Endothelial cell of umbilical vein (primary cell): ENCODE results near the gene ACER2. TPM values are rescaled to one million over a fixed set of nuclear protein-coding genes. Genes with fewer than 3 reads are reported as not detected.

ENCODE experiments used
- BruUV-seq: library from RNA; stranded (reverse); fragments of 400-500 nt; replicated peaks from 2 replicates; lab custom pipeline; 2021; lab: Mats Ljungman, UMichigan
- CTCF ChIA-PET: fragments of 300-600, 350-600 bp; sonication (Branson Sonifier 250); formaldehyde crosslinking; loops from one replicate; lab custom pipeline; 2021; ENCODE audit warnings: antibody characterized with exemption, inconsistent platforms; lab: Charles Lee
- POLR2A ChIA-PET: fragments of 300-600, 350-600 bp; sonication (Branson Sonifier 250); formaldehyde crosslinking; loops from one replicate; lab custom pipeline; 2021; ENCODE audit warnings: antibody characterized with exemption, inconsistent platforms; lab: Charles Lee
- DNase-seq: peaks from one replicate; pipeline ENCODE4 v3.0.0-alpha.2; 2011; ENCODE audit warnings: low read depth, low spot score
- FAIRE-seq: peaks from 2 replicates; lab custom pipeline; 2011; peaks lifted over from hg19 to GRCh38; lab: Jason Lieb, UNC
- H2AFZ ChIP-seq: 2 replicates; pipeline ENCODE4 v1.6.0; 2012; ENCODE audit warnings: low read depth, low read length, control low read depth, inconsistent platforms
- H3K27ac ChIP-seq: 2 replicates; pipeline ENCODE4 v1.5.1; 2011; ENCODE audit warnings: low read depth, mild to moderate bottlenecking, control low read depth, low read length, moderate library complexity; ENCODE audit not compliant: insufficient read depth
- H3K27me3 ChIP-seq, 2 experiments: 2 replicates each; pipeline versions ENCODE4 v1.6.0 to v1.6.1; 2011; ENCODE audit warnings: low read length in 2 of 2, mixed read lengths in 1 of 2; ENCODE audit not compliant: control insufficient read depth in 2 of 2, insufficient read depth in 2 of 2
- H3K36me3 ChIP-seq, 2 experiments: 2 replicates in 1 of 2; 3 replicates in 1 of 2; pipeline ENCODE4 v1.5.1; 2011; ENCODE audit warnings: low read length in 2 of 2, mild to moderate bottlenecking in 1 of 2, moderate library complexity in 1 of 2; ENCODE audit not compliant: control insufficient read depth in 2 of 2, insufficient read depth in 2 of 2; ENCODE audit errors: extremely low read depth in 1 of 2
- H3K4me1 ChIP-seq: 3 replicates; pipeline ENCODE4 v1.5.1; 2011; ENCODE audit warnings: mild to moderate bottlenecking, low read length; ENCODE audit not compliant: control insufficient read depth, insufficient read depth; ENCODE audit errors: extremely low read depth
- H3K4me2 ChIP-seq: 2 replicates; pipeline ENCODE4 v1.6.1; 2011; ENCODE audit warnings: low read length, control low read depth, mixed read lengths; ENCODE audit not compliant: insufficient read depth
- H3K4me3 ChIP-seq, 3 experiments: fragments of 200-600 bp in 1 of 3; sonication (generic), shearing (Covaris generic) in 1 of 3; replicated peaks in 1 of 3; 2 replicates each; pipeline ENCODE4 v1.5.1; 2011 to 2016; ENCODE audit warnings: control low read depth in 3 of 3, low read length in 3 of 3, mild to moderate bottlenecking in 2 of 3, inconsistent platforms in 1 of 3, low read depth in 1 of 3, moderate library complexity in 1 of 3; ENCODE audit not compliant: insufficient read depth in 1 of 3
- H3K79me2 ChIP-seq: 2 replicates; pipeline ENCODE4 v1.6.0; 2012; ENCODE audit warnings: low read length, inconsistent platforms; ENCODE audit not compliant: control insufficient read depth, insufficient read depth
- H3K9ac ChIP-seq: replicated peaks from 2 replicates; pipeline ENCODE3; 2011; ENCODE audit warnings: low read length, control low read depth; ENCODE audit not compliant: insufficient read depth; ENCODE audit errors: extremely low read depth
- H3K9me1 ChIP-seq: replicated peaks from 3 replicates; pipeline ENCODE4 v1.6.0; 2011; ENCODE audit warnings: mild to moderate bottlenecking, low read length; ENCODE audit not compliant: control insufficient read depth, insufficient read depth; ENCODE audit errors: extremely low read depth
- H3K9me3 ChIP-seq: replicated peaks from 2 replicates; pipeline ENCODE4 v1.5.1; 2012; ENCODE audit warnings: low read length, inconsistent platforms; ENCODE audit not compliant: control insufficient read depth, insufficient read depth
- H4K20me1 ChIP-seq: replicated peaks from 2 replicates; pipeline ENCODE3; 2011; ENCODE audit warnings: mild to moderate bottlenecking, low read length; ENCODE audit not compliant: control insufficient read depth, insufficient read depth; ENCODE audit errors: extremely low read depth
- EZH2 ChIP-seq: IDR thresholded peaks from 2 replicates; pipeline ENCODE4 v1.6.1; 2012; ENCODE audit warnings: borderline replicate concordance, low read depth, mild to moderate bottlenecking, moderate library complexity, low read length, inconsistent platforms; ENCODE audit not compliant: severe bottlenecking
- FOS ChIP-seq: IDR thresholded peaks from 2 replicates; pipeline ENCODE4 v1.6.1; 2011; ENCODE audit warnings: mild to moderate bottlenecking, low read length, moderate library complexity, borderline replicate concordance; ENCODE audit not compliant: insufficient read depth
- GATA2 ChIP-seq: IDR thresholded peaks from 2 replicates; pipeline ENCODE4 v1.7.0; 2011; ENCODE audit warnings: low read depth, mild to moderate bottlenecking, moderate library complexity, mixed read lengths, low read length; ENCODE audit not compliant: insufficient read length, insufficient read depth
- JUN ChIP-seq: IDR thresholded peaks from 2 replicates; pipeline ENCODE4 v1.6.1; 2011; ENCODE audit warnings: borderline replicate concordance, low read depth; ENCODE audit not compliant: insufficient read length, insufficient read depth
- MAX ChIP-seq: IDR thresholded peaks from 2 replicates; pipeline ENCODE4 v1.6.1; 2011; ENCODE audit not compliant: insufficient read depth, insufficient read length
- MYC ChIP-seq: IDR thresholded peaks from one replicate; pipeline ENCODE4 v1.6.1; 2011; ENCODE audit warnings: mild to moderate bottlenecking, low read depth, low read length
- POLR2A ChIP-seq: IDR thresholded peaks from 2 replicates; pipeline ENCODE4 v1.6.1; 2012; ENCODE audit warnings: low read depth, mild to moderate bottlenecking, control low read depth, low read length
- POLR2AphosphoS5 ChIP-seq: IDR thresholded peaks from 2 replicates; pipeline ENCODE4 v1.6.1; 2012; ENCODE audit warnings: low read depth, mild to moderate bottlenecking, control low read depth, low read length, moderate library complexity; ENCODE audit not compliant: insufficient read depth
- dilution Hi-C: fragments of 300-500 bp; cut with MboI; formaldehyde crosslinking; loops from one replicate; pipeline ENCODE4 v1.15.0; 2019; ENCODE audit warnings: low sequenced_read_pairs; ENCODE audit not compliant: extremely low pct_ligation_motif_present
- intact Hi-C: fragments of 100-400 bp; cut with micrococcal nuclease; formaldehyde crosslinking; loops from one replicate; pipeline ENCODE4 v1.10.0; 2022
- polyA plus RNA-seq, 4 experiments: library from polyadenylated mRNA; depleted of rRNA in 3 of 4; stranded (reverse) in 3 of 4; unstranded in 1 of 4; fragments of >200 nt; gene quantifications; 2 replicates each; pipeline versions ENCODE4 v1.2.1 to v1.2.3, GENCODE V29; 2011 to 2012; ENCODE audit warnings: missing spikeins in 1 of 4
- total RNA-seq: library from RNA; stranded (reverse); gene quantifications from 2 replicates; pipeline ENCODE4 v1.2.3, GENCODE V29; 2021
- TF ChIP-seq, protein P1 (sequence below), 2 donors: IDR thresholded peaks; 1 replicate in 1 of 2; 2 replicates in 1 of 2; pipeline ENCODE4 v1.5.1; 2011; ENCODE audit warnings: low read length in 2 of 2, mild to moderate bottlenecking in 2 of 2, moderate library complexity in 2 of 2, control low read depth in 1 of 2, inconsistent platforms in 1 of 2, low read depth in 1 of 2; ENCODE audit not compliant: insufficient read depth in 1 of 2; ENCODE audit errors: extremely low read depth in 1 of 2

ACER2 gene
- total and polyA plus RNA-seq, 2 donors (not counting 3 experiments of a cell fraction or from before 2014, with no cell fraction given), result 5.2 to 7.3 TPM

DNA sequence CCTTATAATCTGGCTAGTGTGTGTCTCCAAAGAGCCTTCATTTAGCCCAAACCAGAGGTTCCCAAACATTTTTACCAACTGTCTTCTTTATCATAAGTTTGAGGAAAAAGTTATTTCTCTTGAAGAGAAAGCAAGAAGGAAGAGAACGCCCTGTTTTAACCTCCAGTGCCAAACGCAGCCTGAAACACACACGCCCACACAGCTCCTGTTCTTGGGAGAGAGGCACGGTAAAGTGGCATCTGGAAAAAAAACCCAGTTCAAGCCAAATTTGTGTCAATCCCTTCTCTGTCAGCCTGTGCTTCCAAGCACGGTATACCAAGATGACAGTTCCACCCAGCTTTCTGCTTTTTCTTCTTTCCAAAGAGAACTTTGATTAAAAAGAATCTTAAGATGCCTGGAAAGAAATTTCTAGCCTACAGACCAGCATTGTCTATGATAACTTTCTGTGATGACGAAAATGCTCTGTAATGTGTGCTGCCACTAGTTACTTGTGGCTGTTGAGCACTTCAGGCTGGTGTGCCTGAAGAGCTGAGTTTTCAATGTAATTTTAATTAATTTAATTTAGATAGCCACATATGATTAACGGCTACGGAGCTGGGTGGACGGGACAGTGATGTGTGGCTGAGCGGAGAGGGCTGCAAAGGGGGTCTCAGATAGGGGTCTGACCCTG, 62.3 kb downstream of the ACER2 start:
- FAIRE-seq (no peak), DNase-seq (no peak)
- H3K9ac ChIP-seq, result no peak overlapping the region
- dilution Hi-C loops (no loop called here), intact Hi-C loops (loop anchor here (1.0 kb wide), 1 partner anchor 451 kb away; no protein-coding TSS in a partner anchor)
- TF ChIP-seq GATA2, result no peak
- TF ChIP-seq EZH2, result no peak
- no peak for TF ChIP-seq POLR2AphosphoS5
- TF ChIP-seq MYC, result no peak
- TF ChIP-seq, protein P1, sequence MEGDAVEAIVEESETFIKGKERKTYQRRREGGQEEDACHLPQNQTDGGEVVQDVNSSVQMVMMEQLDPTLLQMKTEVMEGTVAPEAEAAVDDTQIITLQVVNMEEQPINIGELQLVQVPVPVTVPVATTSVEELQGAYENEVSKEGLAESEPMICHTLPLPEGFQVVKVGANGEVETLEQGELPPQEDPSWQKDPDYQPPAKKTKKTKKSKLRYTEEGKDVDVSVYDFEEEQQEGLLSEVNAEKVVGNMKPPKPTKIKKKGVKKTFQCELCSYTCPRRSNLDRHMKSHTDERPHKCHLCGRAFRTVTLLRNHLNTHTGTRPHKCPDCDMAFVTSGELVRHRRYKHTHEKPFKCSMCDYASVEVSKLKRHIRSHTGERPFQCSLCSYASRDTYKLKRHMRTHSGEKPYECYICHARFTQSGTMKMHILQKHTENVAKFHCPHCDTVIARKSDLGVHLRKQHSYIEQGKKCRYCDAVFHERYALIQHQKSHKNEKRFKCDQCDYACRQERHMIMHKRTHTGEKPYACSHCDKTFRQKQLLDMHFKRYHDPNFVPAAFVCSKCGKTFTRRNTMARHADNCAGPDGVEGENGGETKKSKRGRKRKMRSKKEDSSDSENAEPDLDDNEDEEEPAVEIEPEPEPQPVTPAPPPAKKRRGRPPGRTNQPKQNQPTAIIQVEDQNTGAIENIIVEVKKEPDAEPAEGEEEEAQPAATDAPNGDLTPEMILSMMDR (IDR thresholded peaks at IDR 0.05; ENCODE audit: extremely low read depth in 1 of 2, insufficient read depth in 1 of 2, low read depth in 1 of 2, low read length in 2 of 2), result no peak
- no peak for TF ChIP-seq POLR2A
- no peak for TF ChIP-seq JUN
- no peak for TF ChIP-seq MAX
- TF ChIP-seq FOS, result no peak
- CTCF ChIA-PET, result interaction anchor here (0.8 to 1.8 kb wide), 9 partner anchors 9 to 454 kb away, joined by 3 to 15 read pairs (median 4); partner anchors contain the start of gene RRAGA
- no peaks in the 10 kb centered on the region for H3K9me3 ChIP-seq
- no peak overlapping the region for H3K4me3 ChIP-seq
- no peak overlapping the region for H3K27ac ChIP-seq
- POLR2A ChIA-PET, result no interaction called here
- no TSS peak for BruUV-seq
- peaks cover 7 to 8% of the 10 kb centered on the region in 2 experiments for H3K27me3 ChIP-seq
- H3K4me1 ChIP-seq, result no peaks in the 10 kb centered on the region
- no peak overlapping the region for H2AFZ ChIP-seq
- no peaks in the 10 kb centered on the region for H3K79me2 ChIP-seq
- no peaks in the 10 kb centered on the region for H4K20me1 ChIP-seq
- no peaks in the 10 kb centered on the region for H3K9me1 ChIP-seq
- H3K36me3 ChIP-seq, result no peaks in the 10 kb centered on the region
- no peak overlapping the region for H3K4me2 ChIP-seq
